ENCODE results near the gene DLL3.

The DLL3 gene

DNA sequence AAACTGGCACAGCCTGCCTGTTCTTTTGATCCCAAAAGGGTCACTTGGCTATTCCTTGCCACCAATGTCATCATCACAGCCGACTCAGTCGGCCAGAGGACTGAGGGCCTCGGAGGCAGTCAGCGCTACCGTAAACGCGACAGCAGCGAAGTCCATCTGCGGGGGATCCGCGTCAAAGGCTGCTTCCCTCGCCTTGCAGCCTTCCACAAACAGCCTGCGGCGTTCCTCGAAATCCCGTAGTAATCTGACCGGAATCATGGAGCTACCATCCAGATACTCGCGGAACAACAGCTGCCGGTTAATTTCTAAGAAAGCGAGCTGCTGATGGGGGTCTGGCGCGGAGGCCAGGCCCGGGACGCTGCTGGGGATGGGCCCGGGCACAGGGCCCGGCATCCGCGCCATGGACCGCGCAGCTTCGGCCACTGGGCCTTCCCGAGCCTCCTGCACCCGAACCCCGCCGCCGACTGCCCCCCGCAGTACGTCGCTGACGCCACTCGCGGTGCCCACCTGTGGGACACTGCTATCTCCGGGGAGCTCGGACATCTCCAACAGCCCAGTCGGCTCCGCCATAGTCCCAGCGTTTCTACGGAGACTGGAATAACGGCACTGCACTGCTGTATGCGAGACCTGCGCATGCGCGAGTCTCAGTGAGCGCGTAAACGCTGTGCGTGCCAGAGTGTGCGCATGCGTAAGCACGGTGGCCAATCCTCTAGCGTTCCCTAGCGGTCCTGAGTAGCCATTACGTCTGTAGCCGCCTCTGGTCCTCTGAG lies 33.7 kb downstream of the DLL3 start, which contains the start of gene EID2B (continued):
- TF ChIP-seq, protein P1, sequence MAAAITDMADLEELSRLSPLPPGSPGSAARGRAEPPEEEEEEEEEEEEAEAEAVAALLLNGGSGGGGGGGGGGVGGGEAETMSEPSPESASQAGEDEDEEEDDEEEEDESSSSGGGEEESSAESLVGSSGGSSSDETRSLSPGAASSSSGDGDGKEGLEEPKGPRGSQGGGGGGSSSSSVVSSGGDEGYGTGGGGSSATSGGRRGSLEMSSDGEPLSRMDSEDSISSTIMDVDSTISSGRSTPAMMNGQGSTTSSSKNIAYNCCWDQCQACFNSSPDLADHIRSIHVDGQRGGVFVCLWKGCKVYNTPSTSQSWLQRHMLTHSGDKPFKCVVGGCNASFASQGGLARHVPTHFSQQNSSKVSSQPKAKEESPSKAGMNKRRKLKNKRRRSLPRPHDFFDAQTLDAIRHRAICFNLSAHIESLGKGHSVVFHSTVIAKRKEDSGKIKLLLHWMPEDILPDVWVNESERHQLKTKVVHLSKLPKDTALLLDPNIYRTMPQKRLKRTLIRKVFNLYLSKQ (tag by site-specific recombination; IDR thresholded peaks at IDR 0.05; ENCODE audit: borderline replicate concordance) = no peak
- TF ChIP-seq ZNF654 (tag by site-specific recombination; IDR thresholded peaks at IDR 0.05; ENCODE audit: low read depth) = peak; percentile 100
- TF ChIP-seq EGR2 (tag by site-specific recombination; IDR thresholded peaks at IDR 0.05; ENCODE audit: low read depth) = no peak
- TF ChIP-seq HOXA7 (CRISPR knock-in tag; IDR thresholded peaks at IDR 0.05; ENCODE audit: borderline replicate concordance) = no peak
- TF ChIP-seq ZNF133 (tag by site-specific recombination; IDR thresholded peaks at IDR 0.05) = no peak
- TF ChIP-seq ZBTB17 (tag by site-specific recombination; IDR thresholded peaks at IDR 0.05) = peak; percentile 92
- peak; percentile 73 for TF ChIP-seq ZNF324 (tag by site-specific recombination; IDR thresholded peaks at IDR 0.05)
- TF ChIP-seq, protein P2, sequence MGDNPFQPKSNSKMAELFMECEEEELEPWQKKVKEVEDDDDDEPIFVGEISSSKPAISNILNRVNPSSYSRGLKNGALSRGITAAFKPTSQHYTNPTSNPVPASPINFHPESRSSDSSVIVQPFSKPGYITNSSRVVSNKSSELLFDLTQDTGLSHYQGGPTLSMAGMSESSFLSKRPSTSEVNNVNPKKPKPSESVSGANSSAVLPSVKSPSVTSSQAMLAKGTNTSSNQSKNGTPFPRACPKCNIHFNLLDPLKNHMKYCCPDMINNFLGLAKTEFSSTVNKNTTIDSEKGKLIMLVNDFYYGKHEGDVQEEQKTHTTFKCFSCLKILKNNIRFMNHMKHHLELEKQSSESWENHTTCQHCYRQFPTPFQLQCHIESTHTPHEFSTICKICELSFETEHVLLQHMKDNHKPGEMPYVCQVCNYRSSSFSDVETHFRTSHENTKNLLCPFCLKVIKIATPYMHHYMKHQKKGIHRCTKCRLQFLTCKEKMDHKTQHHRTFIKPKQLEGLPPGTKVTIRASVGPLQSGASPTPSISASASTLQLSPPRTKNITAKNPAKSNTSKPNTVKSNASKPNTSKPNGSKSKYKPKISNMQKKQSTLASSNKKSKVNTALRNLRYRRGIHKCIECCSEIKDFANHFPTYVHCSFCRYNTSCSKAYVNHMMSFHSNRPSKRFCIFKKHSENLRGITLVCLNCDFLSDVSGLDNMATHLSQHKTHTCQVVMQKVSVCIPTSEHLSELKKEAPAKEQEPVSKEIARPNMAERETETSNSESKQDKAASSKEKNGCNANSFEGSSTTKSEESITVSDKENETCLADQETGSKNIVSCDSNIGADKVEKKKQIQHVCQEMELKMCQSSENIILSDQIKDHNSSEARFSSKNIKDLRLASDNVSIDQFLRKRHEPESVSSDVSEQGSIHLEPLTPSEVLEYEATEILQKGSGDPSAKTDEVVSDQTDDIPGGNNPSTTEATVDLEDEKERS (tag by site-specific recombination; IDR thresholded peaks at IDR 0.05) = 0 out of 2 replicates have a peak, but pooled peaks have one; percentile 11
- TF ChIP-seq ZFP41 (tag by site-specific recombination; IDR thresholded peaks at IDR 0.05; ENCODE audit: borderline replicate concordance) = no peak
- TF ChIP-seq, protein P3, sequence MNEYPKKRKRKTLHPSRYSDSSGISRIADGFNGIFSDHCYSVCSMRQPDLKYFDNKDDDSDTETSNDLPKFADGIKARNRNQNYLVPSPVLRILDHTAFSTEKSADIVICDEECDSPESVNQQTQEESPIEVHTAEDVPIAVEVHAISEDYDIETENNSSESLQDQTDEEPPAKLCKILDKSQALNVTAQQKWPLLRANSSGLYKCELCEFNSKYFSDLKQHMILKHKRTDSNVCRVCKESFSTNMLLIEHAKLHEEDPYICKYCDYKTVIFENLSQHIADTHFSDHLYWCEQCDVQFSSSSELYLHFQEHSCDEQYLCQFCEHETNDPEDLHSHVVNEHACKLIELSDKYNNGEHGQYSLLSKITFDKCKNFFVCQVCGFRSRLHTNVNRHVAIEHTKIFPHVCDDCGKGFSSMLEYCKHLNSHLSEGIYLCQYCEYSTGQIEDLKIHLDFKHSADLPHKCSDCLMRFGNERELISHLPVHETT (tag by site-specific recombination; IDR thresholded peaks at IDR 0.05) = no peak
- no peak for TF ChIP-seq ZNF221 (tag by site-specific recombination; IDR thresholded peaks at IDR 0.05; ENCODE audit: borderline replicate concordance)
- TF ChIP-seq, protein P4, sequence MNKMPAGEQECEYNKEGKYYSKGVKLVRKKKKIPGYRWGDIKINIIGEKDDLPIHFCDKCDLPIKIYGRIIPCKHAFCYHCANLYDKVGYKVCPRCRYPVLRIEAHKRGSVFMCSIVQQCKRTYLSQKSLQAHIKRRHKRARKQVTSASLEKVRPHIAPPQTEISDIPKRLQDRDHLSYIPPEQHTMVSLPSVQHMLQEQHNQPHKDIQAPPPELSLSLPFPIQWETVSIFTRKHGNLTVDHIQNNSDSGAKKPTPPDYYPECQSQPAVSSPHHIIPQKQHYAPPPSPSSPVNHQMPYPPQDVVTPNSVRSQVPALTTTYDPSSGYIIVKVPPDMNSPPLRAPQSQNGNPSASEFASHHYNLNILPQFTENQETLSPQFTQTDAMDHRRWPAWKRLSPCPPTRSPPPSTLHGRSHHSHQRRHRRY (tag by site-specific recombination; IDR thresholded peaks at IDR 0.05) = no peak
- TF ChIP-seq KLF10 (tag by site-specific recombination; IDR thresholded peaks at IDR 0.05) = peak; percentile 33; the same call in 1 of the 2 replicates
- no peak for TF ChIP-seq ZNF514 (tag by site-specific recombination; IDR thresholded peaks at IDR 0.05)
- no peak for TF ChIP-seq ZNF664 (tag by site-specific recombination; IDR thresholded peaks at IDR 0.05)
- TF ChIP-seq ZNF114 (tag by site-specific recombination; IDR thresholded peaks at IDR 0.05) = no peak
- 0 out of 2 replicates have a peak, but pooled peaks have one; percentile 35 for TF ChIP-seq ZNF785 (tag by site-specific recombination; IDR thresholded peaks at IDR 0.05)
- no peak for TF ChIP-seq ZNF707 (tag by site-specific recombination; IDR thresholded peaks at IDR 0.05)
- peak; percentile 95 for TF ChIP-seq YY2 (tag by site-specific recombination; IDR thresholded peaks at IDR 0.05)
- peak; percentile 92 for TF ChIP-seq ZFP69B (tag by site-specific recombination; IDR thresholded peaks at IDR 0.05)
- TF ChIP-seq ZNF362 (tag by site-specific recombination; IDR thresholded peaks at IDR 0.05) = no peak
- no peak for TF ChIP-seq KLF1 (tag by site-specific recombination; IDR thresholded peaks at IDR 0.05)
- no peak for TF ChIP-seq ZNF248 (tag by site-specific recombination; IDR thresholded peaks at IDR 0.05)
- no peak for TF ChIP-seq ZNF560 (tag by site-specific recombination; IDR thresholded peaks at IDR 0.05; ENCODE audit: borderline replicate concordance)
- TF ChIP-seq ZNF677 (tag by site-specific recombination; IDR thresholded peaks at IDR 0.05) = no peak
- TF ChIP-seq ZNF266 (tag by site-specific recombination; IDR thresholded peaks at IDR 0.05; ENCODE audit: low read depth) = no peak
- TF ChIP-seq ZNF366 (tag by site-specific recombination; conservative IDR thresholded peaks at IDR 0.05) = 0 out of 2 replicates have a peak, but pooled peaks have one; percentile 14
- TF ChIP-seq ZNF473 (tag by site-specific recombination; IDR thresholded peaks at IDR 0.05) = no peak
- no peak for TF ChIP-seq RBAK (tag by site-specific recombination; IDR thresholded peaks at IDR 0.05)
- TF ChIP-seq ATF2 (tag by site-specific recombination; IDR thresholded peaks at IDR 0.05; ENCODE audit: low read depth) = no peak
- TF ChIP-seq BCL11A (tag by site-specific recombination; IDR thresholded peaks at IDR 0.05; ENCODE audit: low read depth) = no peak
- TF ChIP-seq ZSCAN16 (tag by site-specific recombination; IDR thresholded peaks at IDR 0.05) = no peak; the same call in 1 of the 2 replicates
